Endothelial cell of umbilical vein (primary cell): ENCODE results near the gene HEBP1. TPM values are rescaled to one million over a fixed set of nuclear protein-coding genes. Genes with fewer than 3 reads are reported as not detected.

Source experiments
- BruUV-seq: library from RNA; stranded (reverse); fragments of 400-500 nt; replicated peaks from 2 replicates; lab custom pipeline; 2021; lab: Mats Ljungman, UMichigan
- CTCF ChIA-PET: fragments of 300-600, 350-600 bp; sonication (Branson Sonifier 250); formaldehyde crosslinking; loops from one replicate; lab custom pipeline; 2021; ENCODE audit warnings: antibody characterized with exemption, inconsistent platforms; lab: Charles Lee
- POLR2A ChIA-PET: fragments of 300-600, 350-600 bp; sonication (Branson Sonifier 250); formaldehyde crosslinking; loops from one replicate; lab custom pipeline; 2021; ENCODE audit warnings: antibody characterized with exemption, inconsistent platforms; lab: Charles Lee
- DNase-seq: peaks from one replicate; pipeline ENCODE4 v3.0.0-alpha.2; 2011; ENCODE audit warnings: low read depth, low spot score
- FAIRE-seq: peaks from 2 replicates; lab custom pipeline; 2011; peaks lifted over from hg19 to GRCh38; lab: Jason Lieb, UNC
- H2AFZ ChIP-seq: 2 replicates; pipeline ENCODE4 v1.6.0; 2012; ENCODE audit warnings: low read depth, low read length, control low read depth, inconsistent platforms
- H3K27ac ChIP-seq: 2 replicates; pipeline ENCODE4 v1.5.1; 2011; ENCODE audit warnings: low read depth, mild to moderate bottlenecking, control low read depth, low read length, moderate library complexity; ENCODE audit not compliant: insufficient read depth
- H3K27me3 ChIP-seq, 2 experiments: 2 replicates each; pipeline versions ENCODE4 v1.6.0 to v1.6.1; 2011; ENCODE audit warnings: low read length in 2 of 2, mixed read lengths in 1 of 2; ENCODE audit not compliant: control insufficient read depth in 2 of 2, insufficient read depth in 2 of 2
- H3K36me3 ChIP-seq, 2 experiments: 2 replicates in 1 of 2; 3 replicates in 1 of 2; pipeline ENCODE4 v1.5.1; 2011; ENCODE audit warnings: low read length in 2 of 2, mild to moderate bottlenecking in 1 of 2, moderate library complexity in 1 of 2; ENCODE audit not compliant: control insufficient read depth in 2 of 2, insufficient read depth in 2 of 2; ENCODE audit errors: extremely low read depth in 1 of 2
- H3K4me1 ChIP-seq: 3 replicates; pipeline ENCODE4 v1.5.1; 2011; ENCODE audit warnings: mild to moderate bottlenecking, low read length; ENCODE audit not compliant: control insufficient read depth, insufficient read depth; ENCODE audit errors: extremely low read depth
- H3K4me2 ChIP-seq: 2 replicates; pipeline ENCODE4 v1.6.1; 2011; ENCODE audit warnings: low read length, control low read depth, mixed read lengths; ENCODE audit not compliant: insufficient read depth
- H3K4me3 ChIP-seq, 3 experiments: fragments of 200-600 bp in 1 of 3; sonication (generic), shearing (Covaris generic) in 1 of 3; replicated peaks in 1 of 3; 2 replicates each; pipeline ENCODE4 v1.5.1; 2011 to 2016; ENCODE audit warnings: control low read depth in 3 of 3, low read length in 3 of 3, mild to moderate bottlenecking in 2 of 3, inconsistent platforms in 1 of 3, low read depth in 1 of 3, moderate library complexity in 1 of 3; ENCODE audit not compliant: insufficient read depth in 1 of 3
- H3K79me2 ChIP-seq: 2 replicates; pipeline ENCODE4 v1.6.0; 2012; ENCODE audit warnings: low read length, inconsistent platforms; ENCODE audit not compliant: control insufficient read depth, insufficient read depth
- H3K9ac ChIP-seq: replicated peaks from 2 replicates; pipeline ENCODE3; 2011; ENCODE audit warnings: low read length, control low read depth; ENCODE audit not compliant: insufficient read depth; ENCODE audit errors: extremely low read depth
- H3K9me1 ChIP-seq: replicated peaks from 3 replicates; pipeline ENCODE4 v1.6.0; 2011; ENCODE audit warnings: mild to moderate bottlenecking, low read length; ENCODE audit not compliant: control insufficient read depth, insufficient read depth; ENCODE audit errors: extremely low read depth
- H3K9me3 ChIP-seq: replicated peaks from 2 replicates; pipeline ENCODE4 v1.5.1; 2012; ENCODE audit warnings: low read length, inconsistent platforms; ENCODE audit not compliant: control insufficient read depth, insufficient read depth
- H4K20me1 ChIP-seq: replicated peaks from 2 replicates; pipeline ENCODE3; 2011; ENCODE audit warnings: mild to moderate bottlenecking, low read length; ENCODE audit not compliant: control insufficient read depth, insufficient read depth; ENCODE audit errors: extremely low read depth
- EZH2 ChIP-seq: IDR thresholded peaks from 2 replicates; pipeline ENCODE4 v1.6.1; 2012; ENCODE audit warnings: borderline replicate concordance, low read depth, mild to moderate bottlenecking, moderate library complexity, low read length, inconsistent platforms; ENCODE audit not compliant: severe bottlenecking
- FOS ChIP-seq: IDR thresholded peaks from 2 replicates; pipeline ENCODE4 v1.6.1; 2011; ENCODE audit warnings: mild to moderate bottlenecking, low read length, moderate library complexity, borderline replicate concordance; ENCODE audit not compliant: insufficient read depth
- JUN ChIP-seq: IDR thresholded peaks from 2 replicates; pipeline ENCODE4 v1.6.1; 2011; ENCODE audit warnings: borderline replicate concordance, low read depth; ENCODE audit not compliant: insufficient read length, insufficient read depth
- MYC ChIP-seq: IDR thresholded peaks from one replicate; pipeline ENCODE4 v1.6.1; 2011; ENCODE audit warnings: mild to moderate bottlenecking, low read depth, low read length
- POLR2A ChIP-seq: IDR thresholded peaks from 2 replicates; pipeline ENCODE4 v1.6.1; 2012; ENCODE audit warnings: low read depth, mild to moderate bottlenecking, control low read depth, low read length
- POLR2AphosphoS5 ChIP-seq: IDR thresholded peaks from 2 replicates; pipeline ENCODE4 v1.6.1; 2012; ENCODE audit warnings: low read depth, mild to moderate bottlenecking, control low read depth, low read length, moderate library complexity; ENCODE audit not compliant: insufficient read depth
- dilution Hi-C: fragments of 300-500 bp; cut with MboI; formaldehyde crosslinking; loops from one replicate; pipeline ENCODE4 v1.15.0; 2019; ENCODE audit warnings: low sequenced_read_pairs; ENCODE audit not compliant: extremely low pct_ligation_motif_present
- intact Hi-C: fragments of 100-400 bp; cut with micrococcal nuclease; formaldehyde crosslinking; loops from one replicate; pipeline ENCODE4 v1.10.0; 2022
- polyA plus RNA-seq, 4 experiments: library from polyadenylated mRNA; depleted of rRNA in 3 of 4; stranded (reverse) in 3 of 4; unstranded in 1 of 4; fragments of >200 nt; gene quantifications; 2 replicates each; pipeline versions ENCODE4 v1.2.1 to v1.2.3, GENCODE V29; 2011 to 2012; ENCODE audit warnings: missing spikeins in 1 of 4
- total RNA-seq: library from RNA; stranded (reverse); gene quantifications from 2 replicates; pipeline ENCODE4 v1.2.3, GENCODE V29; 2021
- TF ChIP-seq, protein P1 (sequence below), 2 donors: IDR thresholded peaks; 1 replicate in 1 of 2; 2 replicates in 1 of 2; pipeline ENCODE4 v1.5.1; 2011; ENCODE audit warnings: low read length in 2 of 2, mild to moderate bottlenecking in 2 of 2, moderate library complexity in 2 of 2, control low read depth in 1 of 2, inconsistent platforms in 1 of 2, low read depth in 1 of 2; ENCODE audit not compliant: insufficient read depth in 1 of 2; ENCODE audit errors: extremely low read depth in 1 of 2

Gene HEBP1
- total and polyA plus RNA-seq, 2 donors (not counting 3 experiments of a cell fraction or from before 2014, with no cell fraction given) = 23.1 to 59.5 TPM

GRCh38 chr12:12960639-12961209, 39.3 kb downstream of the HEBP1 start:
- Histone ChIP-seq H2AFZ (no peak overlapping the region), H3K4me1 (no peaks in the 10 kb centered on the region), H4K20me1 (no peaks in the 10 kb centered on the region), H3K27ac (no peak overlapping the region), H3K9me1 (no peaks in the 10 kb centered on the region), H3K4me2 (no peak overlapping the region), H3K79me2 (no peaks in the 10 kb centered on the region), H3K9me3 (no peaks in the 10 kb centered on the region), H3K9ac (no peak overlapping the region), H3K27me3 (no peaks in the 10 kb centered on the region), H3K36me3 (no peaks in the 10 kb centered on the region), H3K4me3 (no peak overlapping the region)
- BruUV-seq = no TSS peak
- DNase-seq = no peak
- dilution Hi-C loops = no loop called here
- ChIA-PET CTCF (interaction anchor here (2.3 kb wide), 1 partner anchor 14 kb away, joined by 5 read pairs; no protein-coding TSS in a partner anchor), POLR2A (no interaction called here)
- TF ChIP-seq POLR2AphosphoS5 (no peak), MYC (no peak), JUN (no peak)
- no peak for FAIRE-seq
- intact Hi-C loops = no loop called here

- BruUV-seq = no TSS peak
- DNase-seq (no peak), FAIRE-seq (no peak)
- no peaks in the 10 kb centered on the region for H3K9me3 ChIP-seq
- intact Hi-C loops = no loop called here
- no peak overlapping the region for H3K9ac ChIP-seq
- H4K20me1 ChIP-seq = no peaks in the 10 kb centered on the region
- H3K79me2 ChIP-seq = no peaks in the 10 kb centered on the region
- dilution Hi-C loops = no loop called here
- no peaks in the 10 kb centered on the region for H3K4me1 ChIP-seq
- no peaks in the 10 kb centered on the region for H3K9me1 ChIP-seq
- no peak for TF ChIP-seq POLR2A
- no peak for TF ChIP-seq JUN
- no peak for TF ChIP-seq EZH2
- no peak for TF ChIP-seq FOS
- TF ChIP-seq, protein P1, sequence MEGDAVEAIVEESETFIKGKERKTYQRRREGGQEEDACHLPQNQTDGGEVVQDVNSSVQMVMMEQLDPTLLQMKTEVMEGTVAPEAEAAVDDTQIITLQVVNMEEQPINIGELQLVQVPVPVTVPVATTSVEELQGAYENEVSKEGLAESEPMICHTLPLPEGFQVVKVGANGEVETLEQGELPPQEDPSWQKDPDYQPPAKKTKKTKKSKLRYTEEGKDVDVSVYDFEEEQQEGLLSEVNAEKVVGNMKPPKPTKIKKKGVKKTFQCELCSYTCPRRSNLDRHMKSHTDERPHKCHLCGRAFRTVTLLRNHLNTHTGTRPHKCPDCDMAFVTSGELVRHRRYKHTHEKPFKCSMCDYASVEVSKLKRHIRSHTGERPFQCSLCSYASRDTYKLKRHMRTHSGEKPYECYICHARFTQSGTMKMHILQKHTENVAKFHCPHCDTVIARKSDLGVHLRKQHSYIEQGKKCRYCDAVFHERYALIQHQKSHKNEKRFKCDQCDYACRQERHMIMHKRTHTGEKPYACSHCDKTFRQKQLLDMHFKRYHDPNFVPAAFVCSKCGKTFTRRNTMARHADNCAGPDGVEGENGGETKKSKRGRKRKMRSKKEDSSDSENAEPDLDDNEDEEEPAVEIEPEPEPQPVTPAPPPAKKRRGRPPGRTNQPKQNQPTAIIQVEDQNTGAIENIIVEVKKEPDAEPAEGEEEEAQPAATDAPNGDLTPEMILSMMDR (IDR thresholded peaks at IDR 0.05; ENCODE audit: extremely low read depth in 1 of 2, insufficient read depth in 1 of 2, low read depth in 1 of 2, low read length in 2 of 2) = no peak
- H3K27me3 ChIP-seq = no peaks in the 10 kb centered on the region
- H3K4me3 ChIP-seq = no peak overlapping the region
- H2AFZ ChIP-seq = no peak overlapping the region
- no peak overlapping the region for H3K27ac ChIP-seq
- H3K36me3 ChIP-seq = no peaks in the 10 kb centered on the region
- no peak overlapping the region for H3K4me2 ChIP-seq
- POLR2A ChIA-PET = interaction anchor here (0.6 kb wide), 1 partner anchor 48 kb away, joined by 4 read pairs; no protein-coding TSS in a partner anchor
- CTCF ChIA-PET = interaction anchor here (2.3 kb wide), 1 partner anchor 12 kb away, joined by 5 read pairs; no protein-coding TSS in a partner anchor
Observed at GRCh38 chr12:12958886-12959285, 41.2 kb downstream of the HEBP1 start.
